Measurements from ENCODE around the gene CREG2.

- TF ChIP-seq CTCF (IDR thresholded peaks at IDR 0.05) (no peak), POLR2A (IDR thresholded peaks at IDR 0.05) (no peak)
Observed at GRCh38 chr2:101362777-101363176, 24.5 kb downstream of the CREG2 start.
